ENCODE measurements around the gene ZNF716. TPM values are rescaled to one million over a fixed set of nuclear protein-coding genes. Genes with fewer than 3 reads are reported as not detected.
"Not testable (repeated sequence)": the region's sequence is repeated elsewhere in the genome, so short reads cannot be mapped to it uniquely, and the experiment has no call there.

Gene ZNF716
- total RNA-seq: not detected in 2 replicates

GRCh38 chr7:57449904-57450303 is at the start of gene ZNF716:
TSS of gene ZNF716 (plus strand) at chr7:57450177. CDS start at chr7:57450289, 112 bp downstream.
- Histone ChIP-seq H3K36me3 (ENCODE audit: control insufficient read depth, insufficient read depth, low read length) (no peaks in the 10 kb centered on the region), H3K4me3 (ENCODE audit: low read depth, low read length) (no peak within 1 kb of the TSS), H3K27me3 (ENCODE audit: control insufficient read depth, insufficient read depth, low read length) (no peaks in the 10 kb centered on the region)
- no peak for DNase-seq (ENCODE audit: low read depth)
- no peak for TF ChIP-seq CTCF (IDR thresholded peaks at IDR 0.05; ENCODE audit: insufficient read depth, low read length, poor library complexity, severe bottlenecking)

GRCh38 chr7:57400531-57401155 is 49.3 kb upstream of the ZNF716 start:
- TF ChIP-seq CTCF (IDR thresholded peaks at IDR 0.05; ENCODE audit: insufficient read depth, low read length, poor library complexity, severe bottlenecking): no peak
- DNase-seq (ENCODE audit: low read depth): no peak
- H3K4me3 ChIP-seq (ENCODE audit: low read depth, low read length): no peak overlapping the region
- no peaks in the 10 kb centered on the region for H3K27me3 ChIP-seq (ENCODE audit: control insufficient read depth, insufficient read depth, low read length)
- no peaks in the 10 kb centered on the region for H3K36me3 ChIP-seq (ENCODE audit: control insufficient read depth, insufficient read depth, low read length)

GRCh38 chr7:57403051-57403450 is 46.9 kb upstream of the ZNF716 start:
- DNase-seq (ENCODE audit: low read depth); H3K4me3 ChIP-seq (ENCODE audit: low read depth, low read length); H3K27me3 ChIP-seq (ENCODE audit: control insufficient read depth, insufficient read depth, low read length); H3K36me3 ChIP-seq (ENCODE audit: control insufficient read depth, insufficient read depth, low read length): not testable (repeated sequence)

- Histone ChIP-seq H3K27me3 (ENCODE audit: control insufficient read depth, insufficient read depth, low read length) (no peaks in the 10 kb centered on the region), H3K36me3 (ENCODE audit: control insufficient read depth, insufficient read depth, low read length) (no peaks in the 10 kb centered on the region), H3K4me3 (ENCODE audit: low read depth, low read length) (no peak overlapping the region)
- DNase-seq (ENCODE audit: low read depth): no peak
- no peak for TF ChIP-seq CTCF (IDR thresholded peaks at IDR 0.05; ENCODE audit: insufficient read depth, low read length, poor library complexity, severe bottlenecking)
Measured at GRCh38 chr7:57403601-57404342, 46.2 kb upstream of the ZNF716 start.

GRCh38 chr7:57404343-57404966 is 45.5 kb upstream of the ZNF716 start:
- TF ChIP-seq CTCF (IDR thresholded peaks at IDR 0.05; ENCODE audit: insufficient read depth, low read length, poor library complexity, severe bottlenecking): no peak
- no peak for DNase-seq (ENCODE audit: low read depth)
- Histone ChIP-seq H3K4me3 (ENCODE audit: low read depth, low read length) (no peak overlapping the region), H3K36me3 (ENCODE audit: control insufficient read depth, insufficient read depth, low read length) (no peaks in the 10 kb centered on the region), H3K27me3 (ENCODE audit: control insufficient read depth, insufficient read depth, low read length) (no peaks in the 10 kb centered on the region)

GRCh38 chr7:57404967-57405421 is 45.0 kb upstream of the ZNF716 start:
- no peaks in the 10 kb centered on the region for H3K27me3 ChIP-seq (ENCODE audit: control insufficient read depth, insufficient read depth, low read length)
- DNase-seq (ENCODE audit: low read depth): no peak
- TF ChIP-seq CTCF (IDR thresholded peaks at IDR 0.05; ENCODE audit: insufficient read depth, low read length, poor library complexity, severe bottlenecking): no peak
- no peak overlapping the region for H3K4me3 ChIP-seq (ENCODE audit: low read depth, low read length)
- no peaks in the 10 kb centered on the region for H3K36me3 ChIP-seq (ENCODE audit: control insufficient read depth, insufficient read depth, low read length)

Data from kidney epithelial cell (primary cell).